ENCODE data around the gene PKP2. TPM values are rescaled to one million over a fixed set of nuclear protein-coding genes. Genes with fewer than 3 reads are reported as not detected.
A peak's percentile ranks its signal among the peaks of the same experiment; 100 is the strongest.

Gene PKP2
- total and polyA plus RNA-seq, 9 of the 15 experiments (the other 6 are each of a cell fraction or from before 2014, with no cell fraction given): 1.6 to 4.2 (median 2.8) TPM

GRCh38 chr12:32877601-32878459 lies 18.7 kb downstream of the PKP2 start (continued):
- no peak for TF ChIP-seq NRF1 (conservative IDR thresholded peaks at IDR 0.05 in 1 of 2, IDR thresholded peaks at IDR 0.05 in 1 of 2)

- DNase-seq (ENCODE audit: extremely low read depth in 1 of 4, low spot score in 3 of 4): no peak
- FAIRE-seq: no peak
- Histone ChIP-seq H2AFZ (ENCODE audit: low read depth, low read length) (no peak overlapping the region), H3K4me2 (ENCODE audit: insufficient read depth, low read length) (no peak overlapping the region), H3K79me2 (ENCODE audit: control insufficient read depth, insufficient read depth, low read length) (no peaks in the 10 kb centered on the region), H4K20me1 (replicated peaks; ENCODE audit: control insufficient read depth, insufficient read depth, low read length) (no peaks in the 10 kb centered on the region), H3K36me3 (ENCODE audit: control insufficient read depth, insufficient read depth, low read length) (no peaks in the 10 kb centered on the region), H3K4me3 (no peak overlapping the region), H3K9ac (ENCODE audit: insufficient read depth in 1 of 2, low read depth in 2 of 2, low read length in 2 of 2) (no peak overlapping the region), H3K9me1 (ENCODE audit: control insufficient read depth, insufficient read depth, low read length) (no peaks in the 10 kb centered on the region), H3K9me3 (replicated peaks; ENCODE audit: control insufficient read depth, insufficient read depth, low read depth, low read length) (no peaks in the 10 kb centered on the region), H3K27ac (ENCODE audit: extremely low read depth, low read depth, low read length) (no peak overlapping the region), H3K4me1 (replicated peaks in 1 of 2; ENCODE audit: control insufficient read depth in 2 of 2, insufficient read depth in 2 of 2, low read length in 2 of 2) (peaks cover 0 to 5% of the 10 kb centered on the region in 2 experiments; a peak in 1 of 5 replicates), H3K27me3 (ENCODE audit: control insufficient read depth in 2 of 2, insufficient read depth in 2 of 2, low read length in 2 of 2) (0 out of 5 replicates have a peak, but pooled peaks cover 0 to 7% of the 10 kb centered on the region in 2 experiments)
- ChIA-PET CTCF (ENCODE audit: low intra/inter-chr PET ratio) (no interaction called here), POLR2A (no interaction called here)
- intact Hi-C loops (cut with micrococcal nuclease) (no loop called here), in situ Hi-C loops (cut with MboI) (no loop called here)
- no peak for TF ChIP-seq SFPQ (IDR thresholded peaks at IDR 0.05; ENCODE audit: low read depth, low read length)
- TF ChIP-seq ZNF707 (CRISPR knock-in tag; conservative IDR thresholded peaks at IDR 0.05): no peak
- TF ChIP-seq MLX (CRISPR knock-in tag; conservative IDR thresholded peaks at IDR 0.05): no peak
- no peak for TF ChIP-seq MYBL2 (IDR thresholded peaks at IDR 0.05; ENCODE audit: low read depth)
- TF ChIP-seq MYBL2 (CRISPR knock-in tag; IDR thresholded peaks at IDR 0.05; ENCODE audit: borderline replicate concordance): no peak
- no peak for TF ChIP-seq CEBPG (CRISPR knock-in tag; IDR thresholded peaks at IDR 0.05)
- TF ChIP-seq CEBPG (tag; conservative IDR thresholded peaks at IDR 0.05 in 1 of 2, IDR thresholded peaks at IDR 0.05 in 1 of 2): 0 out of 4 replicates have a peak, but pooled peaks of 1 of the 2 experiments have one; percentile 45
- no peak for TF ChIP-seq TAL1 (IDR thresholded peaks at IDR 0.05)
- peak; percentile 75 for TF ChIP-seq CEBPB (tag; IDR thresholded peaks at IDR 0.05)
- 19% methylated on average over 2 of the region's 2 CpGs for WGBS (ENCODE audit: insufficient coverage, low coverage, missing lambda C conversion rate)
- no TSS peak for BruUV-seq (replicated peaks)
- ATAC-seq: no peak
Measured at GRCh38 chr12:32876004-32876403, 20.6 kb downstream of the PKP2 start.
